Measurements from ENCODE around the gene NAGS.

The NAGS gene

DNA sequence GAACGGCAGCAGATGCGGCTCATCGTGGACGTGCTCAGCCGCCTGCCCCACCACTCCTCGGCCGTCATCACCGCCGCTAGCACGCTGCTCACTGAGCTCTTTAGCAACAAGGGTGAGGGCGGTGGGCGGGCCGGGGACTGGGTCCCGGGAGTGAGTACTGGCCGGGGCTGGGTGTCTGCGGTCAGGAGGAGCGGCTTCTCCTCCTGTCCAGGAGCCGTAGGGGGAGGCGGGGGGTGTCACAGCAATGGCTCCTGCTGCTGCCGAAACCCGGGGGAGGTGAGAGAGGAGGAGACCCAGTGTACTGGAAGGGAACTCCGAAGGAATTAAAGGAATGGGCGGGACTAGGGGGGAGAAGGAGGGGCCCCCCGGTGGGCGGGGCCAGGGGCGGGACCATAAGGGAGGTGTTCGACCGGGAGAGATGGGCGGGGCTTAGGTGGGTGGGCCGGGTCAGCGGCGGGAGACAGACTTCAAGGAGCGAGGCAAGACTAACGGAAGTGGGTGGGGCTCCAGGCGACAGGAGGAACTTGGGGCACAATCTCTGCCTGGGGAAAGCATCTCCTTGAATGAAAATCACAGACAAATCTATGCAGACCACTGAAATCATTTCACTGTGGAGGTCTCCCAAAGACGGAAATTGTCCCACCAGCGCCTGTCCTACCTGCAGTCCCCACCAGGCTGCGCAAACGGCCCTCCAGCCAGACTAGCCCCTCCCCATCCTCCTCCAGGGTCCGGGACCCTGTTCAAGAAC is 2.4 kb downstream of the NAGS start (continued):
- TF ChIP-seq, protein P1, sequence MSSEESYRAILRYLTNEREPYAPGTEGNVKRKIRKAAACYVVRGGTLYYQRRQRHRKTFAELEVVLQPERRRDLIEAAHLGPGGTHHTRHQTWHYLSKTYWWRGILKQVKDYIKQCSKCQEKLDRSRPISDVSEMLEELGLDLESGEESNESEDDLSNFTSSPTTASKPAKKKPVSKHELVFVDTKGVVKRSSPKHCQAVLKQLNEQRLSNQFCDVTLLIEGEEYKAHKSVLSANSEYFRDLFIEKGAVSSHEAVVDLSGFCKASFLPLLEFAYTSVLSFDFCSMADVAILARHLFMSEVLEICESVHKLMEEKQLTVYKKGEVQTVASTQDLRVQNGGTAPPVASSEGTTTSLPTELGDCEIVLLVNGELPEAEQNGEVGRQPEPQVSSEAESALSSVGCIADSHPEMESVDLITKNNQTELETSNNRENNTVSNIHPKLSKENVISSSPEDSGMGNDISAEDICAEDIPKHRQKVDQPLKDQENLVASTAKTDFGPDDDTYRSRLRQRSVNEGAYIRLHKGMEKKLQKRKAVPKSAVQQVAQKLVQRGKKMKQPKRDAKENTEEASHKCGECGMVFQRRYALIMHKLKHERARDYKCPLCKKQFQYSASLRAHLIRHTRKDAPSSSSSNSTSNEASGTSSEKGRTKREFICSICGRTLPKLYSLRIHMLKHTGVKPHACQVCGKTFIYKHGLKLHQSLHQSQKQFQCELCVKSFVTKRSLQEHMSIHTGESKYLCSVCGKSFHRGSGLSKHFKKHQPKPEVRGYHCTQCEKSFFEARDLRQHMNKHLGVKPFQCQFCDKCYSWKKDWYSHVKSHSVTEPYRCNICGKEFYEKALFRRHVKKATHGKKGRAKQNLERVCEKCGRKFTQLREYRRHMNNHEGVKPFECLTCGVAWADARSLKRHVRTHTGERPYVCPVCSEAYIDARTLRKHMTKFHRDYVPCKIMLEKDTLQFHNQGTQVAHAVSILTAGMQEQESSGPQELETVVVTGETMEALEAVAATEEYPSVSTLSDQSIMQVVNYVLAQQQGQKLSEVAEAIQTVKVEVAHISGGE (tag by site-specific recombination; conservative IDR thresholded peaks at IDR 0.05; ENCODE audit: low read depth) = peak; percentile 42; the same call in 1 of the 2 replicates
- TF ChIP-seq ZFHX2 (tag by site-specific recombination; conservative IDR thresholded peaks at IDR 0.05) (peak; percentile 84), GFI1B (tag by site-specific recombination; IDR thresholded peaks at IDR 0.05) (peak; percentile 94)

GRCh38 chr17:44007346-44008204 is 3.2 kb downstream of the NAGS start:
- Histone ChIP-seq H3K9me3 (ENCODE audit: control insufficient read depth, insufficient read depth, low read depth, low read length) (no peaks in the 10 kb centered on the region), H3K36me3 (ENCODE audit: control insufficient read depth in 2 of 2, insufficient read depth in 1 of 2, low read length in 2 of 2) (peaks cover 0 to 19% of the 10 kb centered on the region in 2 experiments; a peak in 1 of 3 replicates), H3K4me3 (ENCODE audit: low read depth, low read length) (peak overlapping the region; percentile 72), H3K4me1 (ENCODE audit: control insufficient read depth, insufficient read depth, low read length) (peaks cover 15% of the 10 kb centered on the region), H3K27ac (ENCODE audit: extremely low read depth, low read depth, low read length) (peak overlapping the region; percentile 71)
- POLR2A ChIA-PET = interaction anchor here (0.6 to 1.7 kb wide), 8 partner anchors 11 to 179 kb away, joined by 3 to 7 read pairs (median 5); partner anchors contain the start of genes G6PC3 and TMUB2
- CTCF ChIA-PET = interaction anchor here (0.5 to 5.1 kb wide), 20 partner anchors 9 to 309 kb away, joined by 3 to 28 read pairs (median 3); partner anchors contain the start of genes HDAC5 and PPY
- TF ChIP-seq ZNF677 (tag by site-specific recombination; IDR thresholded peaks at IDR 0.05) = no peak
- TF ChIP-seq ZNF248 (tag by site-specific recombination; IDR thresholded peaks at IDR 0.05) = no peak
- TF ChIP-seq, protein P2, sequence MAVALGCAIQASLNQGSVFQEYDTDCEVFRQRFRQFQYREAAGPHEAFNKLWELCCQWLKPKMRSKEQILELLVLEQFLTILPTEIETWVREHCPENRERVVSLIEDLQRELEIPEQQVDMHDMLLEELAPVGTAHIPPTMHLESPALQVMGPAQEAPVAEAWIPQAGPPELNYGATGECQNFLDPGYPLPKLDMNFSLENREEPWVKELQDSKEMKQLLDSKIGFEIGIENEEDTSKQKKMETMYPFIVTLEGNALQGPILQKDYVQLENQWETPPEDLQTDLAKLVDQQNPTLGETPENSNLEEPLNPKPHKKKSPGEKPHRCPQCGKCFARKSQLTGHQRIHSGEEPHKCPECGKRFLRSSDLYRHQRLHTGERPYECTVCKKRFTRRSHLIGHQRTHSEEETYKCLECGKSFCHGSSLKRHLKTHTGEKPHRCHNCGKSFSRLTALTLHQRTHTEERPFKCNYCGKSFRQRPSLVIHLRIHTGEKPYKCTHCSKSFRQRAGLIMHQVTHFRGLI (tag by site-specific recombination; IDR thresholded peaks at IDR 0.05) = peak; percentile 47; the same call in 1 of the 2 replicates
- TF ChIP-seq ZBTB7A (tag by site-specific recombination; IDR thresholded peaks at IDR 0.05; ENCODE audit: low read depth) = 0 out of 2 replicates have a peak, but pooled peaks have one; percentile 41
- TF ChIP-seq ZNF626 (tag by site-specific recombination; IDR thresholded peaks at IDR 0.05) = no peak
- peak; percentile 26; the same call in 1 of the 2 replicates for TF ChIP-seq PRDM1 (tag by site-specific recombination; IDR thresholded peaks at IDR 0.05)
- TF ChIP-seq ZNF76 (tag by site-specific recombination; IDR thresholded peaks at IDR 0.05; ENCODE audit: borderline replicate concordance, low read depth) = no peak
- peak; percentile 75 for TF ChIP-seq SP2 (tag by site-specific recombination; IDR thresholded peaks at IDR 0.05)
- peak; percentile 41; the same call in 1 of the 2 replicates for TF ChIP-seq ZBTB20 (tag by site-specific recombination; IDR thresholded peaks at IDR 0.05)
- peak; percentile 60 for TF ChIP-seq SP3 (tag by site-specific recombination; IDR thresholded peaks at IDR 0.05)
- peak; percentile 78; the same call in 1 of the 2 replicates for TF ChIP-seq ZNF777 (tag by site-specific recombination; IDR thresholded peaks at IDR 0.05; ENCODE audit: borderline replicate concordance)
- no peak for TF ChIP-seq ZNF549 (tag by site-specific recombination; IDR thresholded peaks at IDR 0.05)
- no peak for TF ChIP-seq ZNF776 (tag by site-specific recombination; IDR thresholded peaks at IDR 0.05; ENCODE audit: borderline replicate concordance)
- peak; percentile 74 for TF ChIP-seq GLIS1 (tag by site-specific recombination; IDR thresholded peaks at IDR 0.05)
- peak; percentile 50 for TF ChIP-seq ZBTB17 (tag by site-specific recombination; IDR thresholded peaks at IDR 0.05)
- TF ChIP-seq ZBTB10 (tag by site-specific recombination; IDR thresholded peaks at IDR 0.05) = peak; percentile 72; the same call in 1 of the 2 replicates
- TF ChIP-seq, protein P3, sequence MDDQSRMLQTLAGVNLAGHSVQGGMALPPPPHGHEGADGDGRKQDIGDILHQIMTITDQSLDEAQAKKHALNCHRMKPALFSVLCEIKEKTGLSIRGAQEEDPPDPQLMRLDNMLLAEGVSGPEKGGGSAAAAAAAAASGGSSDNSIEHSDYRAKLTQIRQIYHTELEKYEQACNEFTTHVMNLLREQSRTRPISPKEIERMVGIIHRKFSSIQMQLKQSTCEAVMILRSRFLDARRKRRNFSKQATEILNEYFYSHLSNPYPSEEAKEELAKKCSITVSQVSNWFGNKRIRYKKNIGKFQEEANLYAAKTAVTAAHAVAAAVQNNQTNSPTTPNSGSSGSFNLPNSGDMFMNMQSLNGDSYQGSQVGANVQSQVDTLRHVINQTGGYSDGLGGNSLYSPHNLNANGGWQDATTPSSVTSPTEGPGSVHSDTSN (CRISPR knock-in tag; IDR thresholded peaks at IDR 0.05) = peak; percentile 62; the same call in 1 of the 2 replicates
- TF ChIP-seq, protein P4, sequence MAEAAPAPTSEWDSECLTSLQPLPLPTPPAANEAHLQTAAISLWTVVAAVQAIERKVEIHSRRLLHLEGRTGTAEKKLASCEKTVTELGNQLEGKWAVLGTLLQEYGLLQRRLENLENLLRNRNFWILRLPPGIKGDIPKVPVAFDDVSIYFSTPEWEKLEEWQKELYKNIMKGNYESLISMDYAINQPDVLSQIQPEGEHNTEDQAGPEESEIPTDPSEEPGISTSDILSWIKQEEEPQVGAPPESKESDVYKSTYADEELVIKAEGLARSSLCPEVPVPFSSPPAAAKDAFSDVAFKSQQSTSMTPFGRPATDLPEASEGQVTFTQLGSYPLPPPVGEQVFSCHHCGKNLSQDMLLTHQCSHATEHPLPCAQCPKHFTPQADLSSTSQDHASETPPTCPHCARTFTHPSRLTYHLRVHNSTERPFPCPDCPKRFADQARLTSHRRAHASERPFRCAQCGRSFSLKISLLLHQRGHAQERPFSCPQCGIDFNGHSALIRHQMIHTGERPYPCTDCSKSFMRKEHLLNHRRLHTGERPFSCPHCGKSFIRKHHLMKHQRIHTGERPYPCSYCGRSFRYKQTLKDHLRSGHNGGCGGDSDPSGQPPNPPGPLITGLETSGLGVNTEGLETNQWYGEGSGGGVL (tag by site-specific recombination; IDR thresholded peaks at IDR 0.05) = peak; percentile 50; the same call in 1 of the 2 replicates
- TF ChIP-seq ZNF335 (tag by site-specific recombination; conservative IDR thresholded peaks at IDR 0.05) = peak; percentile 100

All from HEK293 (cell line).